A549 treated with DMSO at 1 μM for 4 hours (cell line): Measurements from ENCODE around the gene WNT2. TPM values are rescaled to one million over a fixed set of nuclear protein-coding genes. Genes with fewer than 3 reads are reported as not detected.

Source experiments
- total RNA-seq: library from RNA; stranded (reverse); fragments of 200-300 nt; extraction: Qiagen RNA extraction; gene quantifications from 5 replicates; pipeline ENCODE4 v1.2.3, GENCODE V29; 2022; ENCODE audit warnings: low read depth

Gene WNT2
- 0.03 to 0.04 TPM in 2 of 5 replicates, not detected in the others for total RNA-seq

DNA sequence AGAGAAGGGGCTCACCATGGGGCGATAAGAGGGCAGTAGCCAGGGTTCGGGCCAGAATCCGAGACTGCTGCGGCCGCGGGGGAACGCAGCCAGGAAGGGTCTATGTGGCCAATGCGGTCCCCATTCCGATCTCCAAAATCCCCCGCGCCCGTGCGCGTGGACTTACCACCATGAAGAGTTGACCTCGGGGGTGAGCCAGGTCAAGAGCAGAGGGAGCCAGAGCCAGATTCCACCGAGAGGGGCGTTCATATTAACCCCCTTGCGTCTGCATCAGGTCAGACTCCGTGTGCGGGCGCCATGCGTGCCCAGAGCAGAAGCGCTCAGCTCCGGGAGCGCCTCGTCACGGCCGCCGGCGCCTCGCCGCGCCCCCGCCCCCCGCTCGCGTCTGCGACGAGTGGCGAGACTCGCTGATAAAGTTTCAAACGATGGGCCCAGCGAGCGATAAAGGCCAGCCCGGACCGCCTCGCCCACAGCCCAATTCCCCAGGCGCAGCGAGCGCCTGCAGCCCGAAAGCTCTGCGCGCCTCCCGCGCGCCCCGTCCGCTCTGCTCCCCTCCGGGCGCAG is at the start of gene WNT2:
TSS of gene WNT2 (minus strand) at position 318 of the 564 bp plus-strand sequence. CDS start at position 249, 69 bp downstream.

Other genes starting within 250 kb of the WNT2 start
- gene ASZ1, start 104.4 kb upstream of the WNT2 start, total RNA-seq: not detected in 5 replicates
- 0.31 TPM in 1 of 5 replicates, not detected in the others for gene CFTR, start 157.0 kb upstream of the WNT2 start, total RNA-seq